Osteocyte (in vitro differentiated cells): ENCODE data around the gene M1AP. TPM values are rescaled to one million over a fixed set of nuclear protein-coding genes. Genes with fewer than 3 reads are reported as not detected.

ENCODE experiments used
- DNase-seq: peaks from one replicate; pipeline ENCODE4 v3.0.0; 2021; ENCODE audit warnings: mixed read lengths; ENCODE audit not compliant: unreplicated experiment; ENCODE audit errors: extremely low spot score
- H3K27ac Mint-ChIP-seq: one replicate; pipeline ENCODE4 v1.8.0; 2021; ENCODE audit warnings: mild to moderate bottlenecking, mixed read lengths; ENCODE audit not compliant: unreplicated experiment
- H3K27me3 Mint-ChIP-seq: one replicate; pipeline ENCODE4 v1.8.0; 2021; ENCODE audit warnings: mixed read lengths; ENCODE audit not compliant: unreplicated experiment
- H3K36me3 Mint-ChIP-seq: one replicate; pipeline ENCODE4 v1.8.0; 2021; ENCODE audit warnings: mixed read lengths; ENCODE audit not compliant: unreplicated experiment
- H3K4me1 Mint-ChIP-seq: one replicate; pipeline ENCODE4 v1.8.0; 2021; ENCODE audit warnings: mixed read lengths; ENCODE audit not compliant: unreplicated experiment
- H3K4me3 Mint-ChIP-seq: one replicate; pipeline ENCODE4 v1.8.0; 2021; ENCODE audit warnings: mild to moderate bottlenecking, moderate library complexity, mixed read lengths; ENCODE audit not compliant: unreplicated experiment
- H3K9me3 Mint-ChIP-seq: one replicate; pipeline ENCODE4 v1.8.0; 2021; ENCODE audit warnings: mixed read lengths; ENCODE audit not compliant: unreplicated experiment
- CTCF ChIP-seq: fragments of 200-600 bp; sonication (generic); IDR thresholded peaks from 2 replicates; pipeline ENCODE4 v1.5.0; 2021; ENCODE audit warnings: antibody characterized with exemption, mild to moderate bottlenecking, moderate library complexity
- total RNA-seq: library from RNA; stranded (reverse); gene quantifications from 2 replicates; pipeline ENCODE4 v1.2.1, GENCODE V29; 2021

The M1AP gene
- total RNA-seq, 1 donor from 2014 or later: not detected

GRCh38 chr2:74514368-74515270 lies 133.5 kb downstream of the M1AP start, which contains the start of gene TLX2:
Gene TLX2 (plus strand): TSS chr2:74514450. CDS start chr2:74514807, 357 bp downstream.
- H3K36me3 Mint-ChIP-seq: peaks cover 3% of the 10 kb centered on the region
- no peak within 1 kb of the TSS for H3K4me3 Mint-ChIP-seq
- TF ChIP-seq CTCF: no peak
- H3K9me3 Mint-ChIP-seq: no peaks in the 10 kb centered on the region
- no peak for DNase-seq
- H3K27ac Mint-ChIP-seq: no peak within 1 kb of the TSS
- peaks cover 80% of the 10 kb centered on the region for H3K27me3 Mint-ChIP-seq
- H3K4me1 Mint-ChIP-seq: peaks cover 11% of the 10 kb centered on the region

GRCh38 chr2:74513605-74514367 lies 134.3 kb downstream of the M1AP start:
- no peak overlapping the region for H3K27ac Mint-ChIP-seq
- peaks cover 73% of the 10 kb centered on the region for H3K27me3 Mint-ChIP-seq
- peaks cover 4% of the 10 kb centered on the region for H3K36me3 Mint-ChIP-seq
- H3K4me1 Mint-ChIP-seq: peaks cover 11% of the 10 kb centered on the region
- no peak for DNase-seq
- TF ChIP-seq CTCF: no peak
- H3K9me3 Mint-ChIP-seq: no peaks in the 10 kb centered on the region
- no peak overlapping the region for H3K4me3 Mint-ChIP-seq

- Mint-ChIP-seq H3K4me3 (no peak overlapping the region), H3K27ac (no peak overlapping the region), H3K4me1 (peaks cover 19% of the 10 kb centered on the region), H3K9me3 (no peaks in the 10 kb centered on the region), H3K27me3 (peaks cover 71% of the 10 kb centered on the region), H3K36me3 (peaks cover 4% of the 10 kb centered on the region)
- no peak for DNase-seq
- no peak for TF ChIP-seq CTCF
Measured at GRCh38 chr2:74512744-74513604, 135.2 kb downstream of the M1AP start.

- Mint-ChIP-seq H3K27me3 (peaks cover 56% of the 10 kb centered on the region), H3K4me3 (no peak overlapping the region), H3K36me3 (peaks cover 8% of the 10 kb centered on the region), H3K9me3 (no peaks in the 10 kb centered on the region), H3K27ac (no peak overlapping the region), H3K4me1 (peaks cover 27% of the 10 kb centered on the region)
- DNase-seq: no peak
- no peak for TF ChIP-seq CTCF
Measured at GRCh38 chr2:74511104-74511989, 136.8 kb downstream of the M1AP start.
